Motor neuron (in vitro differentiated cells): ENCODE data around the gene ZC3H11A. TPM values are rescaled to one million over a fixed set of nuclear protein-coding genes. Genes with fewer than 3 reads are reported as not detected.

Experiments
- ATAC-seq, 8 experiments: fragments of 200-7000 bp; cut with Tn5 transposase; replicated peaks in 6 of 8; 2 replicates each; pipeline ENCODE4 v1.8.0; 2021; ENCODE audit warnings: mild to moderate bottlenecking in 8 of 8, moderate library complexity in 8 of 8
- H3K27ac ChIP-seq, 2 donors: fragments of 250-450 bp; sonication (Bioruptor Pico); 2 replicates each; pipeline ENCODE4 v1.9.0; 2021; ENCODE audit warnings: antibody characterized with exemption in 2 of 2, mild to moderate bottlenecking in 2 of 2, moderate library complexity in 1 of 2
- H3K4me1 ChIP-seq, 2 donors: fragments of 250-450 bp; sonication (Bioruptor Pico); replicated peaks in 1 of 2; 2 replicates each; pipeline ENCODE4 v1.6.1; 2021; ENCODE audit warnings: antibody characterized with exemption in 2 of 2, mild to moderate bottlenecking in 2 of 2, moderate library complexity in 1 of 2
- H3K4me3 ChIP-seq, 5 donors: fragments of 250-450 bp; sonication (Bioruptor Pico); 2 replicates each; pipeline ENCODE4 v1.9.0; 2021; ENCODE audit warnings: antibody characterized with exemption in 5 of 5, mild to moderate bottlenecking in 5 of 5, moderate library complexity in 4 of 5
- WGBS, 10 experiments: fragments of 450-650 bp; shearing (Covaris generic); methylation state at CpG; one replicate each; pipeline ENCODE4 v1.0.0; 2022; 5-methylcytosine and 5-hydroxymethylcytosine counted together
- in situ Hi-C, 9 experiments: fragments of 400-800 bp; cut with MboI; loops; one replicate each; pipeline ENCODE4 v1.15.0; 2021; ENCODE audit warnings: low sequenced_read_pairs in 9 of 9, low pct_unique_long_range_greater_than_20kb in 2 of 9; ENCODE audit not compliant: unreplicated experiment in 9 of 9
- total RNA-seq, 8 experiments: library from RNA; unstranded; fragments of 300-600 nt; gene quantifications; 2 replicates each; pipeline versions ENCODE4 v1.2.3 to v1.2.4, GENCODE V29; 2022

The ZC3H11A gene
- total RNA-seq, 8 experiments from 2014 or later: 68.4 to 202 (median 95.6) TPM

- in situ Hi-C loops: no loop called here
- Histone ChIP-seq H3K27ac (no peak within 1 kb of the TSS), H3K4me3 (no peak within 1 kb of the TSS), H3K4me1 (peaks cover 0 to 11% of the 10 kb centered on the region in 2 donors)
- no peak for ATAC-seq
- 45 to 93% (median 78%) methylated on average over 3 to 15 of the region's 16 CpGs; no CpG with 5 or more reads in 2 of the 10 experiments for WGBS, 10 experiments
Observed at GRCh38 chr1:203765029-203765837, 30.2 kb upstream of the ZC3H11A start, which contains the start of gene LAX1. Gene LAX1, plus strand, starts transcription at chr1:203765183. Its CDS starts 383 bp downstream, at chr1:203765566.

DNA sequence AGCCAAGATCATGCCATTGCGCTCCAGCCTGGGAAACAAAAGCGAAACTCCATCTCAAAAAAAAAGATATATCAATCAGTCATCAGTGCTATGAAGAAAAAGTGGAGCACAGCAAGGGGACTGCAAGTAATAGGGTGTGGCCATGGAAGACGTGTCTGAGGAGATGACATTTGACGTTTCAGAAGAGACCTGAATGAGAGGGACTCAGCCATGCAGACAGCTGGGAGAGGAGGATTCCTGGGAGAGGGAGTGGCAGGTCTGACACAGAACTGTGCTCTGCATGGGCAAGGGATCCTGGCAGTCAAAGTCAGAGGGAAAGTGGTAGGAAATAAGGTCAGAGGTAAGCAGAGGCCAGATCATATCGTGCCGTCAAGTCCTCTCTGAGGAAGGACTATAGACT, 27.2 kb upstream of the ZC3H11A start:
- 82 to 100% (median 94%) methylated on average over 2 to 5 of the region's 6 CpGs; no CpG with 5 or more reads in 4 of the 10 experiments for WGBS, 10 experiments
- H3K27ac ChIP-seq: no peak overlapping the region
- no peak overlapping the region for H3K4me3 ChIP-seq
- peaks cover 0 to 11% of the 10 kb centered on the region in 2 donors for H3K4me1 ChIP-seq
- peak in 1 of 8 experiments; percentile 5 for ATAC-seq
- in situ Hi-C loops: no loop called here

GRCh38 chr1:203769505-203770343, 25.7 kb upstream of the ZC3H11A start:
- WGBS, 10 experiments: 0 to 66% (median 60%) methylated on average over 3 to 11 of the region's 15 CpGs; no CpG with 5 or more reads in 1 of the 10 experiments
- peak; percentile 84 to 96 (median 91) for ATAC-seq
- in situ Hi-C loops: no loop called here

DNA sequence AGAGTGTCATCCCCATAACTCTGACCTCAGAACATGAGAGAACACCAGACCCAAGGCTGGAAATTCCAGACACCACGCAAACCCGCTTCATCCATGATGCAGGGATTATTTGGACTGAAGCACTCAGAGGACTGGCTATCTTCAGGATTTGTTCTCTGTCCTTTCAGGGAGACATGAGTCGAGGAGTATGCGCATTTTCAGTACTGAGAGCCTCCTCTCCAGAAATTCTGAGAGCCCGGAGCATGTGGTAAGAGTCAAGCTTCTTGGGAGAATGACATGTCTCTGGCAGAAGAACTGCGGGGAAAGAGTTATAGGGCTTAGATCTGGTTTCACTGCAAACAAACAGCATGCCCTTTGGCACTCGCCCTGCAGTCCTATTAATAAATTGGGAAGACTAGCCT, 23.5 kb upstream of the ZC3H11A start:
- peak in 6 of 8 experiments; percentile 18 to 59 (median 40) for ATAC-seq
- WGBS, 10 experiments: 5 to 83% (median 64%) methylated on average over 1 to 7 of the region's 7 CpGs
- H3K4me3 ChIP-seq: no peak overlapping the region
- no peak overlapping the region for H3K27ac ChIP-seq
- in situ Hi-C loops: no loop called here
- peaks cover 0 to 11% of the 10 kb centered on the region in 2 donors for H3K4me1 ChIP-seq

More at GRCh38 chr1:203769505-203770343, 25.7 kb upstream of the ZC3H11A start:
- no peak overlapping the region for H3K27ac ChIP-seq
- H3K4me1 ChIP-seq: peaks cover 0 to 11% of the 10 kb centered on the region in 2 donors
- H3K4me3 ChIP-seq: no peak overlapping the region

GRCh38 chr1:203772836-203773235, 22.6 kb upstream of the ZC3H11A start:
- ATAC-seq: no peak
- Histone ChIP-seq H3K4me1 (peaks cover 0 to 11% of the 10 kb centered on the region in 2 donors), H3K4me3 (no peak overlapping the region), H3K27ac (no peak overlapping the region)
- in situ Hi-C loops: no loop called here
- 89 to 100% (median 100%) methylated on average over 1 of the region's 1 CpG; no CpG with 5 or more reads in 3 of the 10 experiments for WGBS, 10 experiments

DNA sequence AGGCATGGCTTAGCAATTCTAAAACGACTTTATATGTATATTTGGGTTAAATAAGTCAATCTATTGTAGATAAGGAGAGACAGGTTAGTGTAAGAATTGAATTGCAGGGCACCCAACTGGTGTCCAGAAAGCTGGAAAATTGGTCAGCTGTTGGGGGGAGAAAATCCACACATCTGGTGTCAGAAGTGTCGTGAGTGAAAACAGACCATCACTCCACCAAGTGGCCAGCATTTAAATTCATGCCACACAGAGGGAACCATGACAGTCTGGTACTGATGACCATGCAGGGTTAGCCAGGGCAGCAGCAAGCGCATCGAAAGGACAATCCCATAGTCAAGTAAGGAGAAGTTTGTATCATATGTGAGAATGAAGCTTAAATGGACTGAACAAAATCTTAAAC, 18.8 kb upstream of the ZC3H11A start:
- peak in 4 of 8 experiments; percentile 19 to 37 (median 29) for ATAC-seq

GRCh38 chr1:203777596-203777995, 17.8 kb upstream of the ZC3H11A start:
- 30 to 100% (median 93%) methylated on average over 1 to 3 of the region's 3 CpGs for WGBS, 10 experiments
- ATAC-seq: no peak

More for the DNA sequence above, 18.8 kb upstream of the ZC3H11A start:
- 0 to 76% (median 54%) methylated on average over 1 to 4 of the region's 4 CpGs for WGBS, 10 experiments
- no peaks in the 10 kb centered on the region for H3K4me1 ChIP-seq
- H3K27ac ChIP-seq: no peak overlapping the region
- in situ Hi-C loops: no loop called here
- H3K4me3 ChIP-seq: no peak overlapping the region

GRCh38 chr1:203778146-203778545, 17.3 kb upstream of the ZC3H11A start:
- in situ Hi-C loops: no loop called here
- 17 to 95% (median 78%) methylated on average over 1 to 3 of the region's 3 CpGs; no CpG with 5 or more reads in 2 of the 10 experiments for WGBS, 10 experiments
- ATAC-seq: no peak
- Histone ChIP-seq H3K27ac (no peak overlapping the region), H3K4me1 (no peaks in the 10 kb centered on the region), H3K4me3 (no peak overlapping the region)

More at GRCh38 chr1:203777596-203777995, 17.8 kb upstream of the ZC3H11A start:
- Histone ChIP-seq H3K4me1 (no peaks in the 10 kb centered on the region), H3K27ac (no peak overlapping the region), H3K4me3 (no peak overlapping the region)
- in situ Hi-C loops: no loop called here

DNA sequence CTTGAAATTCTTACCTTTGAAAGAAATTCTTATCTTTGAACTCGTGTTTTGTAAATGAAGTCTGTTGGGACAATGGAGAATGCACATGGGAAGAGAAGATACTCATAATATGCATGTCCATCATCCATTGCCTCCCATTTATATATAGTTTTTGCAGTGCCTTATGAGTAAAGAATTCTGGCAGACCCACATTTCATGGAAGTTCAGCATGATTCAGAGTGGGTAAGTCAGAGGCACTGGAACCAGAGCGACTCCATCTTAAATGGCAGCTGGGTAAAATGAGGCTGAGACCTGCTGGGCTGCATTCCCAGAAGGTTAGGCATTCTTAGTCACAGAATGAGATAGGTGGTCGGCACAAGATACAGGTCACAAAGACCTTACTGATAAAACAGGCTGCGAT, 16.6 kb upstream of the ZC3H11A start:
- Histone ChIP-seq H3K4me1 (no peaks in the 10 kb centered on the region), H3K27ac (no peak overlapping the region), H3K4me3 (no peak overlapping the region)
- in situ Hi-C loops: no loop called here
- 29 to 100% (median 92%) methylated on average over 1 to 3 of the region's 4 CpGs; no CpG with 5 or more reads in 2 of the 10 experiments for WGBS, 10 experiments
- ATAC-seq: no peak

- no peak overlapping the region for H3K4me3 ChIP-seq
- H3K4me1 ChIP-seq: no peaks in the 10 kb centered on the region
- no peak for ATAC-seq
- in situ Hi-C loops: no loop called here
- 52 to 100% (median 93%) methylated on average over 2 to 7 of the region's 7 CpGs; no CpG with 5 or more reads in 4 of the 10 experiments for WGBS, 10 experiments
- no peak overlapping the region for H3K27ac ChIP-seq
Observed at GRCh38 chr1:203781962-203782361, 13.5 kb upstream of the ZC3H11A start.

GRCh38 chr1:203789966-203790365, 5.5 kb upstream of the ZC3H11A start:
- Histone ChIP-seq H3K4me1 (peaks cover 3 to 8% of the 10 kb centered on the region in 2 donors), H3K27ac (no peak overlapping the region), H3K4me3 (no peak overlapping the region)
- peak in 3 of 8 experiments; percentile 9 to 24 (median 19) for ATAC-seq
- in situ Hi-C loops: no loop called here
- WGBS, 10 experiments: 20 to 80% (median 40%) methylated on average over 1 to 3 of the region's 3 CpGs; no CpG with 5 or more reads in 3 of the 10 experiments

GRCh38 chr1:203791498-203791897, 3.9 kb upstream of the ZC3H11A start:
- H3K4me1 ChIP-seq: peaks cover 3 to 11% of the 10 kb centered on the region in 2 donors
- H3K4me3 ChIP-seq: no peak overlapping the region
- no peak overlapping the region for H3K27ac ChIP-seq
- 0 to 100% (median 67%) methylated on average over 1 to 3 of the region's 3 CpGs; no CpG with 5 or more reads in 1 of the 10 experiments for WGBS, 10 experiments
- ATAC-seq: no peak
- in situ Hi-C loops: no loop called here

GRCh38 chr1:203792486-203792885, 2.9 kb upstream of the ZC3H11A start:
- in situ Hi-C loops: no loop called here
- H3K4me1 ChIP-seq: peaks cover 9 to 21% of the 10 kb centered on the region in 2 donors
- no peak overlapping the region for H3K27ac ChIP-seq
- 80 to 89% (median 80%) methylated on average over 1 to 2 of the region's 2 CpGs; no CpG with 5 or more reads in 7 of the 10 experiments for WGBS, 10 experiments
- H3K4me3 ChIP-seq: no peak overlapping the region
- ATAC-seq: no peak
